GM23338 (cell line): ENCODE data around the gene CELSR1. TPM values are rescaled to one million over a fixed set of nuclear protein-coding genes. Genes with fewer than 3 reads are reported as not detected.

Experiments used
- ATAC-seq: fragments of 200-7000 bp; cut with Tn5 transposase; 3 replicates; pipeline ENCODE4 v1.9.1; 2020
- DNase-seq: peaks from one replicate; pipeline ENCODE4 v3.0.0-alpha.2; 2015; ENCODE audit warnings: low spot score
- H2AFZ ChIP-seq: fragments of 200-600 bp; sonication (generic); 2 replicates; pipeline ENCODE4 v1.8.0; 2016; ENCODE audit warnings: antibody characterized with exemption, mild to moderate bottlenecking, moderate library complexity
- H3F3A ChIP-seq: fragments of 200-600 bp; sonication (generic); replicated peaks from 2 replicates; pipeline ENCODE4 v1.8.0; 2017; ENCODE audit warnings: antibody characterized with exemption, mixed run types, low read depth
- H3K27ac ChIP-seq: fragments of 200-600 bp; sonication (generic); 2 replicates; pipeline ENCODE4 v1.6.1; 2016; ENCODE audit warnings: low read depth
- H3K27me3 ChIP-seq: fragments of 200-600 bp; sonication (generic); 2 replicates; pipeline ENCODE4 v1.8.0; 2016; ENCODE audit warnings: mild to moderate bottlenecking, mixed run types, moderate library complexity; ENCODE audit not compliant: insufficient read depth
- H3K36me3 ChIP-seq: fragments of 200-600 bp; sonication (generic); 2 replicates; pipeline ENCODE4 v1.8.0; 2016; ENCODE audit warnings: mild to moderate bottlenecking; ENCODE audit not compliant: insufficient read depth
- H3K4me1 ChIP-seq: fragments of 200-600 bp; sonication (generic); 2 replicates; pipeline ENCODE4 v1.8.0; 2016; ENCODE audit warnings: mild to moderate bottlenecking, moderate library complexity; ENCODE audit not compliant: insufficient read depth
- H3K4me2 ChIP-seq: fragments of 200-600 bp; sonication (generic); 2 replicates; pipeline ENCODE4 v1.7.1; 2017; ENCODE audit warnings: mixed run types
- H3K4me3 ChIP-seq: fragments of 200-600 bp; sonication (generic); 2 replicates; pipeline ENCODE4 v1.6.1; 2016; ENCODE audit warnings: mixed run types
- H3K79me2 ChIP-seq: fragments of 200-600 bp; sonication (generic); replicated peaks from 2 replicates; pipeline ENCODE4 v1.8.0; 2017; ENCODE audit warnings: mild to moderate bottlenecking; ENCODE audit not compliant: insufficient read depth
- H3K9me2 ChIP-seq: fragments of 200-600 bp; sonication (generic); 2 replicates; pipeline ENCODE4 v1.8.0; 2017; ENCODE audit not compliant: insufficient read depth
- H4K20me1 ChIP-seq: fragments of 200-600 bp; sonication (generic); replicated peaks from 2 replicates; pipeline ENCODE4 v1.8.0; 2017; ENCODE audit warnings: mild to moderate bottlenecking; ENCODE audit not compliant: insufficient read depth
- H3K27ac Mint-ChIP-seq: 2 replicates; pipeline ENCODE4 v1.8.0; 2020; ENCODE audit warnings: inconsistent platforms, mild to moderate bottlenecking, moderate library complexity, mixed read lengths
- H3K27me3 Mint-ChIP-seq: 3 replicates; pipeline ENCODE4 v1.8.0; 2022; ENCODE audit warnings: low read depth, mild to moderate bottlenecking, moderate library complexity, mixed read lengths, inconsistent platforms; ENCODE audit not compliant: insufficient read depth, poor library complexity
- H3K36me3 Mint-ChIP-seq: 3 replicates; pipeline ENCODE4 v1.8.0; 2021; ENCODE audit warnings: low read depth, mild to moderate bottlenecking, inconsistent platforms, moderate library complexity, mixed read lengths
- H3K4me1 Mint-ChIP-seq: 3 replicates; pipeline ENCODE4 v1.8.0; 2020; ENCODE audit warnings: mild to moderate bottlenecking, inconsistent platforms, mixed read lengths
- H3K4me3 Mint-ChIP-seq: 3 replicates; pipeline ENCODE4 v1.8.0; 2021; ENCODE audit warnings: moderate library complexity, mild to moderate bottlenecking, inconsistent platforms, mixed read lengths
- H3K9me3 Mint-ChIP-seq: 3 replicates; pipeline ENCODE4 v1.8.0; 2020; ENCODE audit warnings: moderate library complexity, mild to moderate bottlenecking, inconsistent platforms, mixed read lengths
- CREB1 ChIP-seq: fragments of 250-450 bp; sonication (Bioruptor Pico); IDR thresholded peaks from 2 replicates; pipeline ENCODE4 v1.5.0; 2020; ENCODE audit warnings: low read depth, mild to moderate bottlenecking, moderate library complexity
- CTCF ChIP-seq, 2 experiments: fragments of 200-600 bp in 1 of 2; sonication (generic) in 1 of 2; conservative IDR thresholded peaks; 2 replicates each; pipeline versions ENCODE4 v1.5.1 to v1.6.1; 2016 to 2017; ENCODE audit warnings: antibody characterized with exemption in 2 of 2, low read depth in 2 of 2, mild to moderate bottlenecking in 2 of 2, moderate library complexity in 1 of 2
- ETS1 ChIP-seq: IDR thresholded peaks from 2 replicates; pipeline ENCODE4 v1.6.1; 2016; ENCODE audit warnings: antibody characterized with exemption
- EZH2 ChIP-seq: fragments of 200-600 bp; sonication (generic); IDR thresholded peaks from one replicate; pipeline ENCODE4 v1.8.0; 2017; ENCODE audit warnings: antibody characterized with exemption, mild to moderate bottlenecking, low read depth; ENCODE audit not compliant: unreplicated experiment
- EZH2phosphoT487 ChIP-seq: fragments of 200-600 bp; sonication (generic); IDR thresholded peaks from one replicate; pipeline ENCODE4 v1.8.1; 2018; ENCODE audit warnings: antibody characterized with exemption; ENCODE audit not compliant: unreplicated experiment
- JUNB ChIP-seq: IDR thresholded peaks from one replicate; pipeline ENCODE4 v1.6.1; 2016; ENCODE audit warnings: antibody characterized with exemption; ENCODE audit not compliant: unreplicated experiment
- NANOG ChIP-seq: IDR thresholded peaks from 2 replicates; pipeline ENCODE4 v1.6.1; 2016; ENCODE audit warnings: antibody characterized with exemption, borderline replicate concordance
- POLR2AphosphoS5 ChIP-seq: IDR thresholded peaks from 2 replicates; pipeline ENCODE4 v1.6.1; 2016; ENCODE audit warnings: antibody characterized with exemption, low read depth
- REST ChIP-seq: IDR thresholded peaks from one replicate; pipeline ENCODE4 v1.6.1; 2018; ENCODE audit warnings: antibody characterized with exemption; ENCODE audit not compliant: unreplicated experiment
- STAT1 ChIP-seq: IDR thresholded peaks from one replicate; pipeline ENCODE4 v1.6.1; 2016; ENCODE audit warnings: antibody characterized with exemption; ENCODE audit not compliant: unreplicated experiment
- ZNF114 ChIP-seq: fragments of 250-450 bp; sonication (Bioruptor Pico); IDR thresholded peaks from 2 replicates; pipeline ENCODE4 v1.5.0; 2020; ENCODE audit warnings: mild to moderate bottlenecking, moderate library complexity
- ZNF331 ChIP-seq: fragments of 250-450 bp; sonication (Bioruptor Pico); IDR thresholded peaks from 2 replicates; pipeline ENCODE4 v1.5.0; 2020; ENCODE audit warnings: low read depth, mild to moderate bottlenecking, moderate library complexity
- ZNF462 ChIP-seq: fragments of 250-450 bp; sonication (Bioruptor Pico); IDR thresholded peaks from 2 replicates; pipeline ENCODE4 v1.5.0; 2020; ENCODE audit warnings: mild to moderate bottlenecking, moderate library complexity
- polyA plus RNA-seq: library from polyadenylated mRNA; unstranded; fragments of >200 nt; fragmentation: Nextera tagmentation; extraction: Ambion mirVana; gene quantifications from 2 replicates; pipeline ENCODE4 v1.2.1, GENCODE V29; 2016
- total RNA-seq: library from RNA; depleted of rRNA; stranded (reverse); fragments of >200 nt; shearing (Covaris generic); gene quantifications from 2 replicates; pipeline ENCODE4 v1.2.3, GENCODE V29; 2014

The CELSR1 gene
- total and polyA plus RNA-seq, 2 experiments from 2014 or later: 4.8 to 20.4 TPM

- H3K36me3 ChIP-seq: no peaks in the 10 kb centered on the region
- H4K20me1 ChIP-seq: peaks cover 4% of the 10 kb centered on the region; the same call in 1 of the 2 replicates
- peaks cover 3% of the 10 kb centered on the region; the same call in 1 of the 2 replicates for H3K79me2 ChIP-seq
- no peak overlapping the region for H3K27ac ChIP-seq
- no peak overlapping the region for H3K27ac Mint-ChIP-seq
- no peaks in the 10 kb centered on the region for H3K36me3 Mint-ChIP-seq
- peaks cover 18% of the 10 kb centered on the region for H3K4me1 ChIP-seq
- peaks cover 35% of the 10 kb centered on the region for H3K4me1 Mint-ChIP-seq
- H3K4me3 ChIP-seq: no peak overlapping the region
- no peak for DNase-seq
- no peak overlapping the region for H3K4me2 ChIP-seq
- no peaks in the 10 kb centered on the region for H3K9me2 ChIP-seq
- TF ChIP-seq ZNF331 (no peak), ETS1 (no peak), EZH2 (no peak), REST (no peak), CREB1 (CRISPR knock-in tag) (no peak), CTCF (conservative IDR thresholded peaks at IDR 0.05; ENCODE audit: low read depth in 2 of 2) (no peak), POLR2AphosphoS5 (no peak), EZH2phosphoT487 (no peak), JUNB (no peak), ZNF114 (CRISPR knock-in tag) (no peak), NANOG (no peak), STAT1 (no peak), ZNF462 (CRISPR knock-in tag) (no peak)
- H3K27me3 Mint-ChIP-seq: peaks cover 8% of the 10 kb centered on the region
- ATAC-seq: no peak
- no peak overlapping the region for H3K4me3 Mint-ChIP-seq
- H2AFZ ChIP-seq: no peak overlapping the region
- H3K9me3 Mint-ChIP-seq: no peaks in the 10 kb centered on the region
- no peaks in the 10 kb centered on the region for H3K27me3 ChIP-seq
- no peaks in the 10 kb centered on the region for H3F3A ChIP-seq
These were observed 34.8 kb downstream of the CELSR1 start for GRCh38 chr22:46502440-46503175.
